RKO (cell line): ENCODE measurements around the gene FRMD8.

ENCODE experiments used
- DNase-seq: peaks from one replicate; pipeline ENCODE4 v3.0.0-alpha.2; 2016; ENCODE audit warnings: low spot score

The FRMD8 gene

DNA sequence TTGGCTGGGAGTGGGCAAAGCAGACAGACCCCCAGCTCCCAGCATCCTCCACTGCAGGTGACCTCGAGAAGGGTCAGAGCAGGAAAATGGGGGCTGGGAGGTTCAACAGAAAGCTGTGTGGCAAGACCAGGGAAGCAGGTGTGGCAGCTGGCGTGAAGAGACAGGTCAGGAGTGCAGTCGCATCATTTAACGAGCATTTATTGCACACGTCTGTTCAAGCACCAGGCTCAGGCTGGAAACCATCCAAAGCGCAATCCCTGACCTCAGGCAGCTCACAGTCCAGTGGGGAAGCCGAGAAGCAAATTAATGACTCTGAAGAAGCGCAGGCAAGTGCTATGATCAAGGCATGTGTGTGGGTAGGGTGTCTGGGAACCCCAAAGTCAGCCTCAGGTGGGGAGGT lies 11.4 kb upstream of the FRMD8 start:
- DNase-seq = no peak

DNA sequence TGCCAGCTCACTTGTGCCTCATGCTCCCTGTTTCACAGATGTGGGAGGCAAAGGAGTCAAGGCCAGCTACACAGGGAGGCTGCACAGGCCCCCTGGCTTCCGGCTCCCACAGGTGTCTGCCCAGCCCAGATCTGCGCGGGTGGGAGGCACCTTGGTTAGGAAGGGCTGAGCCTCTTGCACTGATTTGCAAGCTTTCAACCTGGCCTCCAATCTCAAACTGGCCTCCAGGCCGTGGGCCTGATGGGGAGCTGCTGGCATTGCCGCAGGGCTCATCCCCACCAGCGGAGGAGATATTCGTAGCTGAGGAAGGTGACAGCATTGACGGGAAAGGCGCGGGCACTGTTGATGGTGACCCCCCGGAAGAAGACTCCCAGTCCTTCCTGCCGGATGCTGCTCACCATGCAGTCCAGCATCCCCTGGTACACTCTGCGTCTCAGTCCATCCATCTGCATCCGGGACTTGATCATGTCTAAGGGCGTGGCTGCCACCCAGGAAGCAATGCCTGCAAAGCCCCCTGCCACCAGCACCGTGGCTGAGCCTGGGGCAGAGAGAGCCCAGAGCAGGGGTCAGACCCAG lies 10.2 kb upstream of the FRMD8 start:
- DNase-seq = no peak

DNA sequence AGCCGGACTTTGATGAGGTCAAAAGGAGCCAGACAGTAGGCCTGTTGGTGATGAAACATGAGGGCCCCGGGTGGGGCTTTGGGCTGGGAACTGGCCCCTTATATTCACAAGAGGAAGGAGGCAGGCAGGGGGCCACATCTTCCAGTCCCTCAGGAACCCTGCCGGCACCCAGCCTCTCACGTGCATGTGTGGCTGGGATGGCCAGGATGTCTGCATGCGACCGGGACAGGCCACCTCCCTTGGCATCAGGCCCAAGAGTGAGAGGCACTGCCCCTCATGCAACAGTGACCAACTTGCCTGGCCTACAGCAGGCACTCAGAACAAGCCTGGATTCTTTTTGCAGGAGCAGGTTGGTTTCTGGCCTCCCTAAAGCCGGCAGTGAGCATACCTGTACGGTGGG lies 9.4 kb upstream of the FRMD8 start:
- no peak for DNase-seq

DNA sequence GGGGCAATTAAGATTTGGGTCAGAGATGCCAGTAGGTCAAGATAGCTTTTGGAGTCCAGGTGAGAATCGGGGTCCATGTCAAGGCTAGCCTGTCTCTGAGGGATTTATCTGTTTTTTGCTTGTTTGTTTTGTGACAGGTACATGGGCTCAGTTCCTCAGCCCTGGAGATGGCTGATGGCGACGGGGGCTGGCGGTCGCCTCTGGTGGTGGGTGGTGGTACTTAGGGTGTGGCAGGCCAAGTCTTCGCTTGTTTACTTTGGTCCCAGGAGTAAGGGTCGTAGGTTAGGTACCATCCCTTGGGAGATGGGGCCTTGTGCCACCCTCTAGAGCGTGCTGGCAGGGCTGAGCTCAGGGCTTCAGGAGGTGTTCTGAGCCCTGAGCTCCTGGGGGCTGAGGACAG lies 8.7 kb upstream of the FRMD8 start:
- no peak for DNase-seq

DNA sequence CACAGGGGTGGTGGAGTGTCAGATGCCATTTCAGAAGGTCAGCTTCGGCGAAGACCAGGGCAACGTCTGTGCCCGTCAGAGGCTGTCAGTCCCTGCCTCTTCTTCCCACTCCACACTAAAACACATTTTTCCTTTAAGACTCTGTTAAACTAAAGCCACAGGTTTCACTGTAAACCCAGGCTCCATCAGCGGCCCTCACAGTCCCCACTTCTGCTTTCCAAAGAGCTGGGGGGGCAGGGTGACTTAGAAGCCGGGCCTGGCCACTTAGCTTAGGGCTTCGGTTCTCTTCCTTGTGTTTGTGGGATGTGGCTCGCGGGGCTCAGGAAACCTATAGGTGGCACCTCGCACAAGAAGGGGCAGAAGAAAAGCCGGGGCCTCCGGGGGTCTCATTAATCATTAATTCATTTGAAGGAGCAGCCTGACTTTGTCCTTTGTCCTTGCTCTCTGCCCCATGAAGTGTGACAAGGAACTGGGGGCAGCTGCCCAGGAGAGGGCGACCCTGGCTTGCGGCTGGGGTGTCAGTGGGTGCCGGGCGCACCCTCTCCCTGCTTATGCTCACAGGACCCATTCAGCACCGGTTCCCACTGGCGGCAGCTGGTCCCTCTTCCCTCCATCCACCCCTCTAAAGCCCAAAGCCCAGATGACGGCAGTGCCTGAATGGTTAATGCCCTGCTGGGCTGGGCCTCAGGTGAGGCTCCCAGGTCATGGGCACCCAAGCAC lies 8.1 kb upstream of the FRMD8 start:
- DNase-seq = no peak

DNA sequence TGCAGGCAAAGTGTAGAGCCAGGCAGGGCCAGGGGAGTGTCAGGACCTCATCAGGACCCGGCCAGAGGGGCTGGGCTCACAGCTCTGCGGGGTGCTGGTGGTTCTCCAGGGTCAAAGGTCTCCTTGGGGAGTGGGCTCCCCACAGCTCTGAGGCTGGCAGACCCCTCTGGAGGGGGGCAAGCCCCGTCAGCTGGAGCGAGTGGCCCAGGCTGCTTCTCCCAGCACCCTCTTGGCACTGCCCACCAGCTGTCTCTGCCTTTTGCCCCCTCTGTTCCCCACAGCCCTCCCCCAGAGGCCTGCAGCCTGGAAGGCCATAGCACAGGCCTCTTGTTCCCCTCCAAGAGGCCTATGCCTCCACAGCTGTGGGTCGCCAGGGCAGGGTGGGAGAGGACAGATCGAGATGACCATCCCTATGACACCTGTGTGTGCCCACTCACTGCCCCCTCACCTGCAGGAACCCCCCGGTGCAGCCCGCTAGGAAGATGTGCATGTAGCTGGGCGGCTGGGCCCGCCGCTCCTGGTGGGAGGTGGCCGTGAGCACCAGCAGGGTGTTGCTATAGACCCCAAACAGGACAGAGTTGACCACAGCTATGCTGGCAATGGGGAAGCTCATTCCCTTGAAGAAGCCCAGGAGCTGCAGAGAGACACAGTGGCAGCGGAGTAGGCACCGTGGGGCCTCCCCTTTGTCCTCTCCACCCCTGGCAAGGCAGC lies 7.4 kb upstream of the FRMD8 start:
- no peak for DNase-seq

DNA sequence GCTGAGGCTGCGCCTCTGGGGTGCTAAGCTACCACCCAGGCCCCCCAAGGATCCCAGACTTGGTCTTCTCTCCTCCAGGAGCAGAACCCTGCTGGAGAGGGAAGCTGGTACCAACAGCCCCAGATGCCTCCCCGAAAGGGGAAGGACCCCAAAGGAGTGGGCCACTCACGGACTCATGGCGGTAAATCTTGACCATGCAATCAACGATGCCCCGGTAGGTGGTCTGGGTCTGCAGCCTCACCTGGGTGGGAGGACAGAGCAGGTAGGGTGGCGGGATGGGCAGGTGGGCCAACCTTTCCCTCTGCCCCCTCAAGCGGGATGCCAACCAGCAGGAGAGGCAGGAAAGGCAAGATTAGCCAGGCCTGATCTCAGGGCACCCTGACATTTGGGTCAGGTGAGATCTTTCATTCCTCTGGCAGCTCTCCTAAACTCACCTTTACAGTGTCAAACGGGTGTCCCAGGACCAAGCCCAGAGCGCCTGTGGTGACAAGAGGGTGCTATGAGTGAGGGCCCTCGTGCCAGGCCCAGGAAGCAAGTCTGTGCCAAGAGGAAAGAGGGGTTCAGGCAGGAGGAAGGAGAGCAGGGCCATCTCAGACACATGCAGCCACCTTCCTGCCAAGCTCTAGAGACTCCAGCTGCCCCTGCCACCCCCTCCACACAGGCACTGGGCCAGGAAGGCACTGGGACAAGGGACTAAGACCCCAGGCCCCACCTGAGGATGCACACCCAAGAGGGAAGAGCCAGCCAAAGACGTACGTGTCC lies 6.6 kb upstream of the FRMD8 start:
- DNase-seq = no peak

DNA sequence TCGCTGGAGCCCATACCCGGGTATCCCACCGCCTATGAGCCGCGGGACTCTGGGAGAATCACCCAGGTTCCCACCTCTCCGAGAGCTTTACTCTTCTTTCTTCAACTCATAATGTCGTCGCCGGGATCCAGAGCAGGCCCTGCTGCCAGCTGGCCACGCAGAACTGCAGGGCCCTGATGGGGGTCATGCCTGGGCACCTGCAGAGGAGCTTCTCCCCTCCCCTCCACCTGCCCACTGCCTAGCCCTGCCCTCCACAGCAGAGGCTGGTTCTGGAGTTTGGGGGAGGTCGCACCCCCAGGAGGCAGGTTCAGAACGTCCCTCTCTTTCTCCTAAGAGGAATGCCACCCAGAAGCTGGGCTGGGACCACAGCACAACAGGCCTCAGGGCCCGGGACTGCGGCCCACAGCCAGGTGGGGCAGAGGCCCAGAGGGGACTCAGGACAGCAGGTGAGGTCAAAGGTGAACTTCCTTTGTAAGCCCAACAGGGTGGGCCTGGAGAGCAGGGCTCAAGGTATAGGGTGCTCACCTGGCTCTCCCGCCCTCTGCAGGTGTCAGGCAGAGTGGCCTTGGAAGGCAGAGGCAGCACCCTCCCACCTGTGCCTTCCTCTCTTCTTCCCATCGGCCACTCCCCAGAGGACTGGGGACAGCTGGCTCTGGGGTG lies 5.8 kb upstream of the FRMD8 start:
- no peak for DNase-seq

DNA sequence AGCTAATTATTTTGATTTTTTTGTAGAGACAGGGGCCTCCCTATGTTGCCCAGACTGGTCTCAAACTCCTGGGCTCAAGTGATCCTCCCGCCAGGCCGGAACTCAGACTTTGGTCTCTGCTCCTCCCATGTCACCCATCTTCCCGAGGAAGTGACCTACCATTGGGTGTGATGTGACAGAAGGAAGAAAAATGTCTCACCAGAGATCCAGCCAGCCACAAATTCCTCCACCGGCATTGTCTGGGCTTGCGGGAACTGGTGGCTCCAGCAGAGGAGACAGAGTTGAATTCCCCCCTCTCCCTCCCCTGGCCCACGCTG lies 4.8 kb upstream of the FRMD8 start:
- peak; percentile 56 for DNase-seq

DNA sequence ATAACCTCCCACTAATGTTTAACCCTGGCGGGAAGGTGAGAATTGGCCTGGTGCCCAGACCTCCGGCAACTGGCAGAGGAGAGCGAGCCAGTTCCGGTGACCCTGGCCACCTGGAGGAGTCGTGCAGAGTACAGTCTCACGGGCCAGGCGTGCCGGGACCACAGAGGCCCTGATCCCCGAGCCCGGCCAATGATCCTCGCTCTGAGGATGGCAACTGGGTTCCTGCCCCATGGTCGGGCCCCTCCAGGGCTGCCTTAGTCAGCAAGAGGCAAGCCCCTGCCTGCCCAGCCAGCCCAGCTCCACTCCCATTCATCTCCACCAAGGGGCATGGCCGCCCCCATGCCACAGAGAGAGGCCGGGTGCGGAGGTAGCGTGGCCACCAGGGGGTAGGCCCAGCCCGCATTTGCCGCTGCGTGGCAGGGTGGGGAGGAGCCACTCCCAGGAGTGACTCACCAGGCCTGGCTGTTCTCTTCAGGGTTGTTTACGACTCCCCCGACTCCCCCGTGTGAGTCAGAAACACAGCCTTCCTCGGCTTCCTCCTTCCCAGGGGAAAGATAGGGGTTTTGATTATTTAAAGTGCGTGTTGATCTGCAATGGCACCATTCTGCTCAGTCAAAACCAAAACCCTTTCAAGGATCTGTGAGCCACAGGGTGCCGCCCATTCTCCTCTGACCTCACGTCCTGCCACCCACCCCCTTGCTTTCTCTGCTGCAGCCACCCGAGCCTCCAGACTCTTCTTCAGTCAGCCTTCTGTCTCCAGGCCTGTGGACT lies 4.2 kb upstream of the FRMD8 start, which contains the start of gene SLC25A45:
Gene SLC25A45, minus strand, starts transcription at position 614 of the 771 bp plus-strand sequence. CDS start 695 bp downstream, outside the sequence.
- DNase-seq = peak; percentile 97

DNA sequence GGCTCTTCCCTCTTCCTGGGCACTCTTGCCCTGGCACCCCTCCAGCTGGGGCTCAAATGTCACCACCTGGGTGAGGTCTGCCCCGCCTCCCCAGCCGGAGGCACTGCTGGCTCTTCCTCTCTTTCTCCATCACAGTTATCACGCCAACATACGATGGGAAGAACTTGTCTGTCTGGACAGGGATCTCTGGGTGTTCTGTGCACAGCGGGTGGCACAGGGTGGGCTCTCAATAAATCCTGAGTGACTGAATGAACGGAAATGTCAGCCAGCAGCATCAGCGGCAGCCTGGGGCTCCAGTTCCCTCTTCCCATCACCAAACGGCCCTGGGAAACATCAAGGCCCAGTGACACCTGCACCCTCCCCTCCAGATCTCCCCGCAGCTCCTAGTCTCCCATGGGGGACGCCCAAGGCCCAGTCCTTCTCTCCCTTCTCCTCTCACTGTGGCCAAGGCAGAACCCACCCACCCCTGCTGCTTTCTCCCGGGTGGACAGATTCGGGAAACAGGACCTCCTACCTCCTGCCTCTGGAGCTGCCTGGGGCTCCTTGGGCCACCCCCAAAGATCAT lies 3.6 kb upstream of the FRMD8 start:
- no peak for DNase-seq

DNA sequence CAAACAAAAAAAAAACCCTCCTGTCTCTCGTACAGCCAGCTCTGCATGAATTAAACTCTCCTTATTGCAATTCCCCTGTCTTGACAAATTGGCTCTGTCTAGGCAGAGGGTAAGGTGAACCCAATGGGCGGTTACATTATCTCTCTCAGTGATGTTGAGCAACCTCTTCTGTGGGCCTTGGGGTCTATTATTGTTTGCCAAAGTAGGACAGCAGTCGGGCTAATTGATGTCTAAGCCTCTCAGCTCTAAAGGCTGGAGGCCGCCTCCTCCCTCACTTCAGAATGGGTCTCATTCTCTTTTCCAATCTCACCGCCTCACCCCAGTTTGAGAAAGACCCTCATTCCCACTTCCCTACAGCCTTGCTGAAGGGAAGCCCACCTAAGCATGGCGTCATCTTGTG lies 2.7 kb upstream of the FRMD8 start:
- DNase-seq = no peak

DNA sequence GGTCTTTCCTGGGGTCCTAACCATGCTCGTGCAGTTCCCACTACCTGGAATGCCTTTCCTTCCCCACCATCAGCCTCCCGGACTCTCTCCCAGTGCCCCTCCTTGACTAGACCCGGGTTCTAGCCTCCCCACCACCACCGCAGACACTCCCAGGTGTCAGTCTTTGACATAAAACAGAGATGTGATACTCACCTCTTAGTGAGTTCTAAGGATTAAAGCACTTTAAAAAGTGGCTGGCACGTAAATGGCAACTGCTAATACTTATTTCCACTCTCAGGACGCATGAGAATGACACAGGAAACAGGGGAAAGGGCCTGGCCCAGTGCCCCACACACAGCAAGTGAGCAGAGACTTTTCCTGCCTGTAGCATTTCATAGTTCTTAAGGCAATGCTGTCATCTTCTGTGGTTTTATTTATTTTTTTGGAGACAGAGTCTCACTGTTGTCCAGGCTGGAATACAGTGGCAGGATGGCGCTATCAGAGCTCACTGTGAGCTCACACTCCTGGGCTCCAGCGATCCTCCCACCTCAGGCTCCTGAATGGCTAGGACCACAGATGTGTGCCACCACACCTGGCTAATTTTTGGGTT lies 2.0 kb upstream of the FRMD8 start:
- DNase-seq = no peak

DNA sequence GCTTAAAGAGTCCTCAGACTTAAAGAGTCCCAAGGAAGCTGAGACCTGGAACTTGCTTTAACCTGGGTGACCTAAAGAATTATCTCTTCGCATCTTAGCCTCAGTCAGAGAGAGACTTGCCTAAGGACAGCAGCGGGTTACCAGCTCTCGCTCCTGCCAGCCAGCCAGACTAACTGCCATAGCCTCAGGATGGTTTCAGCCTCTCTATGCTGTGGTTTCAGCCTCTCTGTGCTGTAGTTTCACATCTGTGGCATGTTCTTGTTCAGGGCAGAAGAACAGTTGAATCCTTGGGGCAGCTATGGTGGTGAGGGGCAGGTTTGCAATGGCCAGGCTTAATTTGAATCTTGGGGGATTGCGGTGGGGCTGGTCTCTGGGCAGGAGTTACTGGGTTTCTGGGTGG lies 2.3 kb downstream of the FRMD8 start:
- no peak for DNase-seq

DNA sequence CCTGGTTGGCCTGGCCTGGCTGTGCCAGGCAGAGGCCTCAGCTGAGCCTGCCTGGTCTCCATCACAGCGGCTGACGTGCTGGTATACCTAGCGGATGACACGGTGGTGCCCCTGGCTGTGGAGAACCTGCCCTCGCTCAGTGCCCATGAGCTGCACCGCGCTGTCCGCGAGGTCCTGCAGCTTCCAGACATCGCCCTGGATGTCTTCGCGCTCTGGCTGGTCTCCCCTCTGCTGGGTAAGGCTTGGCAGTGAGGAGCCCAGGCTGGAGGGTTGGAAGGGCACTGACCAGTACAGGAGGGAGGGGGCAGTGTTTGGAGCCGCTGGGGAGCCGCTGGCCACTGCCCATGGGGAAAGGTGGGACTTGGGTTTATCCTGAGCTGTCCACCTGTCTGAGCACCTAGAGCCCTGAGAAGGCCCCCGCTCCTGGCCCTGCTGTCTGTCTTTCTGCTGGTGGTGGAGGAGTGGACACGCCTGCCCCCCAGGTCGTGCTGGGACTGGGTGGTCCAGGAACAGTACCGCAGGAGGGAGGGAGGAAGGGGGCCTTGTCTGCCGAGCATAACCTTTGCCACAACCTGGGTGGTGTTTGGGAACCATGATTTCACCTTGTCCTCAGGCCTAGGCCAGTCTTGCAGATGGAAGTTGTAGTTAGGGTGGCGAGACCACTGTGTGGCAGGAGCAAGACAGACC lies 3.0 kb downstream of the FRMD8 start:
- DNase-seq = no peak

DNA sequence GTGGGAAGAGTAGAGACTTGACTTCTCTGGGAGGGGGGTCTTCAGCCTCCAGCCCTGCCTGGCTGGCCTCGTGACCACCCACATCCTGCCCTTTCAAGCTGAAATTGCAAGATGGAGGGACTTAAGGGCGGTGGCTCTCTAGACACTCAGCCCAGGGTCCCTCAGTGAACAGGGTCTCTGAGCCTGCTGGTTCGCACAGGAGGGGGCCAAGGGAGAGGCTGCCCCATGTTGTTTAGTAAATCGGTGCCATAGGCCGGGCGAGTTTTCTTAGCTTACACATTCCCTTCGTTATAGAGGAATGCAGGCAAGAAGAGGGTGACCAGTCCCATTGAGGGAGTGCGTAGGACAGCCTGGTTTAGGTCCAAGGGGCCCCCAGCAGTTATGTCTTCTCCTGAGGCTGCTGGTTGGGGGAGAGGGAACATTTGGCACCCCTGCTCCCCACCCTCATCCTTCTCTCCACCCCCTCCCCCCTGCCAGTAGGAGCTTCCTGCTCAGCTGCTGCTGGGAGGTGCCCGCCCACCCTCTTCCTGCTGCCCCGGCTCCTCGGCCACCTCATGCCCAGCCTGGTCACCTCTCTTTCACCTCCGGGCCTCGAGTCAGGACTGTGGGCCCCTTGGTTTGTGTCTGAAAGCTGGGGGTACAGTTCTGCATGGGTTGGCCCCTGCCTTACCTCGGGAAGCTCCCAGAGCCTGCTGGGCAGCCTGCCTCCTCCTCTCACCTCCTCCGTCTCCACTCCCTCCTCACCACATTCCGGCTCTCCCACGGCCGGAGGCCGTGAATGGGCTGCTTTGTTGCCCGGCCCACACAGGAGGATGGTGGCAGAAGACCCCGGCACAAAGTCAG lies 3.9 kb downstream of the FRMD8 start:
- no peak for DNase-seq

DNA sequence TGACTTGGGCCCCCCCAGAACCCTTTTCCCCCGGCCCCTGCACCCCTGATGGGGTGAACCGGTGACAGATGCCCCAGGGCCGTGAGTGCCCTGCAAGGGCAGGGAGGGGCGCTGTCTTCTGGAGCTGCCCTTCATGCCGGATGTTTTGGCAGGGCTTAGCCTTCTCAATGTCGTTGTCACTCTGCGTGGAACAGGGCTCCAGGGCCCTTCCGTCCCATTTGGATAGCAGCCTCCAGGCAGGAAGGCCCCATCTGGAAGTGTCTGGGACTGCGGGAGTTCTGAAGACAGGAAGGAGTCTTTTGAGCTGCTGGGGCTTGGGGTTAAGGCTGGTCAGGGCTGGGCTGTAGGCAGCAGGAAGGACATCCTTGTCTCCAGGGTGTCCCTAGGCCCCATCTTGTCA lies 4.6 kb downstream of the FRMD8 start:
- DNase-seq = peak; percentile 41

DNA sequence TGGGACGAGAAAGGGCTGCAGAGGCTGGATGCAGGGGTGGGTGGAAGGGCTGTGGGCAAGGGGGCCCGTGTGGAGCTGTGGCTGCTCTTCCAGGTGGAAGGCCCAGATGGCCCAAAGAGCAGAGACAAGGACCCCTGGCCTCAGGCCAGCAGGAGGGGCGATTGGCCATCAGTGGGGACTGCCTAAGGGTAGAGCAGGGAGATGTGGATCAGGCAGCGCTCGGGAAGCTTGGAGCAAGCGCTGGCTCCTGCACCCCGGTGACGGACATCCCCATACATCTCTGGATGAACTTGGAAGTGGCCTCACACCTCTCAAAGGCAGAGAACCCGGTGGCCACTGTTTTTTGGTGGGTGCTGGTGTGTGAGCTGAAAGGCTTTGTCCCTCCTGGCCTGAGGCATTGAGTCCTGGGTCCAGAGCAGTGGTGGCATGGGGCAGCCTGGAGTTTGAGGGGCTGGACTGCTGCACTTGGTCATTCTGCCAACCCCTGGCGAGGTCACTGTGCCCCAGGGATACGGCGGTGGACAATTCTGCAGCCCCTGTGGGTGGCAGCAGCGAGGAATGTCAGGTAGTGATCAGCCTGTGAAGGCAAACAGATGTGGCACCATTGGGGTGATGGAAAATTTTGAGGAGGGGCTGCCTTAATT lies 5.9 kb downstream of the FRMD8 start:
- no peak for DNase-seq

DNA sequence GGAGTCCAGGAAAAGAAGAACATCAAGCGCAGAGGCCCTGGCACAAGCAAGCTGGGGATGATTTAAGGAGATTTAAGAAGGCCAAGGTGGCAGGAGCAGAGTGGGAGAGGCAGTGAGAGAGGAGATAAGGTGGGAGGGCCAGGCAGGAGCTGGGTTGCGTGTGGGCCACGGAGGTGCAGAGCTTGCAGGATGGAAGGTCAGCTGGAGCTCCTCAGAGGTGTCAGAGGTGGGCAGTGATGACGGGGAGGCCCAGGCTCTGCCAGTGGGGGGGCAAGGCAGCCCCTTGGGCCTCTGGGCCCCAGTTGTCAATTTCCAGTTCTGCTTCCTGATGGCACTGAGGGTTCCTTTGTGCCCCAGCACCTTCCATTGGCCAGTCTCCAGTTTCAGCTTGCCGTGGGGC lies 6.5 kb downstream of the FRMD8 start:
- DNase-seq = no peak
